RWPE2 (cell line): Measurements from ENCODE around the gene RAB1B.

Source experiments
- ATAC-seq: fragments of 200-7000 bp; cut with Tn5 transposase; 3 replicates; pipeline ENCODE4 v1.9.1; 2021; ENCODE audit warnings: low read depth
- DNase-seq: peaks from one replicate; pipeline ENCODE4 v3.0.0-alpha.2; 2020; ENCODE audit warnings: low spot score
- H3K27ac ChIP-seq: fragments of 450-650 bp; 2 replicates; pipeline ENCODE4 v1.5.1; 2017; ENCODE audit warnings: mild to moderate bottlenecking; ENCODE audit not compliant: poor library complexity, severe bottlenecking
- H3K27me3 ChIP-seq: fragments of 250-450 bp; sonication (Bioruptor Pico); 2 replicates; pipeline ENCODE4 v1.5.1; 2021; ENCODE audit warnings: mild to moderate bottlenecking, moderate library complexity; ENCODE audit not compliant: insufficient read depth, poor library complexity, severe bottlenecking
- H3K36me3 ChIP-seq: fragments of 250-450 bp; sonication (Bioruptor Pico); 2 replicates; pipeline ENCODE4 v1.5.1; 2020; ENCODE audit warnings: low read depth, mild to moderate bottlenecking, moderate library complexity
- H3K4me1 ChIP-seq: fragments of 250-450 bp; sonication (Bioruptor Pico); 2 replicates; pipeline ENCODE4 v1.5.1; 2021; ENCODE audit warnings: mild to moderate bottlenecking, moderate library complexity; ENCODE audit not compliant: insufficient read depth, poor library complexity, severe bottlenecking
- H3K4me3 ChIP-seq: fragments of 250-450 bp; sonication (Bioruptor Pico); 2 replicates; pipeline ENCODE4 v1.5.1; 2021; ENCODE audit warnings: mild to moderate bottlenecking, moderate library complexity; ENCODE audit not compliant: severe bottlenecking
- H3K9me3 ChIP-seq: fragments of 250-450 bp; sonication (Bioruptor Pico); 2 replicates; pipeline ENCODE4 v1.5.1; 2021; ENCODE audit warnings: mild to moderate bottlenecking, moderate library complexity; ENCODE audit not compliant: severe bottlenecking
- CTCF ChIP-seq: fragments of 450-650 bp; IDR thresholded peaks from one replicate; pipeline ENCODE4 v1.5.1; 2017; ENCODE audit warnings: mild to moderate bottlenecking, moderate library complexity; ENCODE audit not compliant: poor library complexity, severe bottlenecking

Gene RAB1B

GRCh38 chr11:66264383-66264782 is 4.1 kb upstream of the RAB1B start:
- ATAC-seq, result no peak
- H3K27me3 ChIP-seq, result no peaks in the 10 kb centered on the region
- DNase-seq, result no peak
- H3K9me3 ChIP-seq, result no peaks in the 10 kb centered on the region
- H3K27ac ChIP-seq, result no peak overlapping the region
- H3K4me3 ChIP-seq, result no peak overlapping the region
- TF ChIP-seq CTCF, result no peak
- peaks cover 29% of the 10 kb centered on the region for H3K36me3 ChIP-seq
- no peaks in the 10 kb centered on the region for H3K4me1 ChIP-seq

GRCh38 chr11:66264914-66265313 is 3.5 kb upstream of the RAB1B start:
- H3K9me3 ChIP-seq, result no peaks in the 10 kb centered on the region
- DNase-seq (no peak), ATAC-seq (no peak)
- peaks cover 27% of the 10 kb centered on the region for H3K36me3 ChIP-seq
- H3K4me3 ChIP-seq, result no peak overlapping the region
- no peak overlapping the region for H3K27ac ChIP-seq
- H3K4me1 ChIP-seq, result no peaks in the 10 kb centered on the region
- TF ChIP-seq CTCF, result peak; percentile 13
- no peaks in the 10 kb centered on the region for H3K27me3 ChIP-seq

GRCh38 chr11:66265531-66266377 is 2.7 kb upstream of the RAB1B start:
- DNase-seq, result peak; percentile 53
- Histone ChIP-seq H3K4me1 (no peaks in the 10 kb centered on the region), H3K27me3 (no peaks in the 10 kb centered on the region), H3K9me3 (no peaks in the 10 kb centered on the region), H3K27ac (no peak overlapping the region), H3K36me3 (peaks cover 35% of the 10 kb centered on the region), H3K4me3 (no peak overlapping the region)
- ATAC-seq, result no peak
- TF ChIP-seq CTCF, result no peak

GRCh38 chr11:66266378-66267038 is 1.9 kb upstream of the RAB1B start:
- H3K27ac ChIP-seq, result peak overlapping the region; percentile 82
- TF ChIP-seq CTCF, result no peak
- no peaks in the 10 kb centered on the region for H3K27me3 ChIP-seq
- H3K36me3 ChIP-seq, result peaks cover 39% of the 10 kb centered on the region
- no peaks in the 10 kb centered on the region for H3K9me3 ChIP-seq
- DNase-seq (peak; percentile 64), ATAC-seq (no peak)
- H3K4me1 ChIP-seq, result no peaks in the 10 kb centered on the region
- no peak overlapping the region for H3K4me3 ChIP-seq

- peak overlapping the region; percentile 82 for H3K27ac ChIP-seq
- H3K4me3 ChIP-seq, result peak overlapping the region; percentile 52
- no peaks in the 10 kb centered on the region for H3K27me3 ChIP-seq
- DNase-seq (no peak), ATAC-seq (peak; percentile 3; the same call in 2 of the 3 replicates)
- no peaks in the 10 kb centered on the region for H3K4me1 ChIP-seq
- no peak for TF ChIP-seq CTCF
- peaks cover 43% of the 10 kb centered on the region for H3K36me3 ChIP-seq
- no peaks in the 10 kb centered on the region for H3K9me3 ChIP-seq
Observed at GRCh38 chr11:66267039-66267378, 1.4 kb upstream of the RAB1B start.
